ENCODE measurements around the gene LAMA2.
A peak's percentile ranks its signal among the peaks of the same experiment; 100 is the strongest.

Gene LAMA2

GRCh38 chr6:129364767-129365166 lies 481.8 kb downstream of the LAMA2 start:
- Histone ChIP-seq H3K27ac (no peak overlapping the region), H3K36me3 (replicated peaks) (no peaks in the 10 kb centered on the region), H3K27me3 (replicated peaks) (no peaks in the 10 kb centered on the region), H3K4me3 (ENCODE audit: low read depth, low read length) (no peak overlapping the region)
- in situ Hi-C loops (cut with HindIII; ENCODE audit: low pct_ligation_motif_present, low sequenced_read_pairs): no loop called here
- TF ChIP-seq, protein P1, sequence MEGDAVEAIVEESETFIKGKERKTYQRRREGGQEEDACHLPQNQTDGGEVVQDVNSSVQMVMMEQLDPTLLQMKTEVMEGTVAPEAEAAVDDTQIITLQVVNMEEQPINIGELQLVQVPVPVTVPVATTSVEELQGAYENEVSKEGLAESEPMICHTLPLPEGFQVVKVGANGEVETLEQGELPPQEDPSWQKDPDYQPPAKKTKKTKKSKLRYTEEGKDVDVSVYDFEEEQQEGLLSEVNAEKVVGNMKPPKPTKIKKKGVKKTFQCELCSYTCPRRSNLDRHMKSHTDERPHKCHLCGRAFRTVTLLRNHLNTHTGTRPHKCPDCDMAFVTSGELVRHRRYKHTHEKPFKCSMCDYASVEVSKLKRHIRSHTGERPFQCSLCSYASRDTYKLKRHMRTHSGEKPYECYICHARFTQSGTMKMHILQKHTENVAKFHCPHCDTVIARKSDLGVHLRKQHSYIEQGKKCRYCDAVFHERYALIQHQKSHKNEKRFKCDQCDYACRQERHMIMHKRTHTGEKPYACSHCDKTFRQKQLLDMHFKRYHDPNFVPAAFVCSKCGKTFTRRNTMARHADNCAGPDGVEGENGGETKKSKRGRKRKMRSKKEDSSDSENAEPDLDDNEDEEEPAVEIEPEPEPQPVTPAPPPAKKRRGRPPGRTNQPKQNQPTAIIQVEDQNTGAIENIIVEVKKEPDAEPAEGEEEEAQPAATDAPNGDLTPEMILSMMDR (IDR thresholded peaks at IDR 0.05; ENCODE audit: low read depth, low read length, missing control alignments): no peak
- no peak for DNase-seq

GRCh38 chr6:129368076-129368475 lies 485.1 kb downstream of the LAMA2 start:
- TF ChIP-seq, protein P1 (IDR thresholded peaks at IDR 0.05; ENCODE audit: low read depth, low read length, missing control alignments): no peak
- H3K27ac ChIP-seq: no peak overlapping the region
- no peak overlapping the region for H3K4me3 ChIP-seq (ENCODE audit: low read depth, low read length)
- no peaks in the 10 kb centered on the region for H3K36me3 ChIP-seq (replicated peaks)
- H3K27me3 ChIP-seq (replicated peaks): no peaks in the 10 kb centered on the region
- no peak for DNase-seq
- in situ Hi-C loops (cut with HindIII; ENCODE audit: low pct_ligation_motif_present, low sequenced_read_pairs): no loop called here

DNA sequence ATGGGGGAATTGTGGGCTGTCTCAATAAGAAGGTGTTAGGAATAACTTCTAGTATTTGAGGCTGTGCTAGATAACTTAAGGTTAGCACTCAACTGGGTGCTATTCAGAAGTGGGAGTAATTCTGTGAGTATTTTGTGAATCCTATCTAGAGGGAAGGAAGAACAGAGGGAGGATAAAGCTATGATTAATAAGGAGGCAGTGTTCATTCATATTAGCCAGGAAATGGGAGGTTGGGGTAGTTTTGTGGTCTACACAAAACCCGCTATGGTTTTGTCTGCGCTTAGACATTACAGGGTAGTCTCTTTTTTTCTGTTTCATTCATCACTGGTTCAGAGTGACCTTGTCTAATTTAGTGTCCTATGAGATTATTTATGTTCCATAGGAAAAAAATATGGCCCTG lies 486.0 kb downstream of the LAMA2 start:
- no peak overlapping the region for H3K4me3 ChIP-seq (ENCODE audit: low read depth, low read length)
- H3K27me3 ChIP-seq (replicated peaks): no peaks in the 10 kb centered on the region
- H3K36me3 ChIP-seq (replicated peaks): no peaks in the 10 kb centered on the region
- TF ChIP-seq, protein P1 (IDR thresholded peaks at IDR 0.05; ENCODE audit: low read depth, low read length, missing control alignments): no peak
- no peak for DNase-seq
- in situ Hi-C loops (cut with HindIII; ENCODE audit: low pct_ligation_motif_present, low sequenced_read_pairs): no loop called here
- H3K27ac ChIP-seq: no peak overlapping the region

DNA sequence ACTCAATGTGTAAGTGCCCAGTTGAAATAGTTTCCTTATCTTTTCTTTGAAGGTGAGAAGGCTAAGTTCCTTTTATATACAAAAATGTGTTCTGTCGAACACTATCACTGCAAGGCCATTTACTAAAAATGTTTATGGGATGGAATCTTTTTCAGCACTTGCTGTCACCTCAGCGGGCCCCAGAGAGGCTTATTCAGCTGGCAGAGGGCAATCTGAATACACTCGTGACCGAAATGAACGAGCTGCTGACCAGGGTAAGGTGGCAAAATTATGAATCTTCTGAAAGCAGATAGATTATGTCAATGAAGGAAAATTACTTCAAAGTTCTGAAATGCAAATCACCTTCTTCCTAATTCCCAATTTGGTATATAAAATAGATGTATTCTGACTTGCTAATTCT lies 486.8 kb downstream of the LAMA2 start:
- H3K36me3 ChIP-seq (replicated peaks): no peaks in the 10 kb centered on the region
- no peak for DNase-seq
- in situ Hi-C loops (cut with HindIII; ENCODE audit: low pct_ligation_motif_present, low sequenced_read_pairs): no loop called here
- H3K4me3 ChIP-seq (ENCODE audit: low read depth, low read length): no peak overlapping the region
- TF ChIP-seq, protein P1 (IDR thresholded peaks at IDR 0.05; ENCODE audit: low read depth, low read length, missing control alignments): no peak
- H3K27ac ChIP-seq: no peak overlapping the region
- no peaks in the 10 kb centered on the region for H3K27me3 ChIP-seq (replicated peaks)

GRCh38 chr6:129370268-129370916 lies 487.5 kb downstream of the LAMA2 start:
- Histone ChIP-seq H3K36me3 (replicated peaks) (no peaks in the 10 kb centered on the region), H3K4me3 (ENCODE audit: low read depth, low read length) (peak overlapping the region; percentile 38), H3K27me3 (replicated peaks) (no peaks in the 10 kb centered on the region), H3K27ac (no peak overlapping the region)
- peak; percentile 70 for DNase-seq
- in situ Hi-C loops (cut with HindIII; ENCODE audit: low pct_ligation_motif_present, low sequenced_read_pairs): no loop called here
- TF ChIP-seq, protein P1 (IDR thresholded peaks at IDR 0.05; ENCODE audit: low read depth, low read length, missing control alignments): peak; percentile 67

DNA sequence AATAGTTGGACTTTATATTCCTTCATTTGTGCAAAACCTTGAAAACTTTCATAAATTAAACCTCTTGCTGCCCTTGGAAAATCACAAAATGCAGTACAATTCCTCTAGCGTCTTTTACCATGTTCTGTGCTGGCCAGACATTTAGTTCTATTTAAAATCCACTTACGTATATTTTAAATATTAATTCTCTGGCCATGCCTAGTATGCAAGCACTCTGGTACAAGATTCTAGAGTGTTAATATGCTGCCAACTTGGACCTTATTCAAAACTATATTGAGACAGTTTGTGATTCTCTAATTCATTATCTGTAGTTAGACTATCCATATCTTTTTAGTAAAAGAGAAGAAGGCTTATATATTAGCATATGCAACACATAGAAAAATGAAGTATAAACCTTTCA lies 498.9 kb downstream of the LAMA2 start:
- TF ChIP-seq, protein P1 (IDR thresholded peaks at IDR 0.05; ENCODE audit: low read depth, low read length, missing control alignments): no peak
- Histone ChIP-seq H3K27me3 (replicated peaks) (no peaks in the 10 kb centered on the region), H3K36me3 (replicated peaks) (no peaks in the 10 kb centered on the region), H3K4me3 (ENCODE audit: low read depth, low read length) (no peak overlapping the region), H3K27ac (no peak overlapping the region)
- in situ Hi-C loops (cut with HindIII; ENCODE audit: low pct_ligation_motif_present, low sequenced_read_pairs): no loop called here
- no peak for DNase-seq
